ENCODE measurements around the gene RXFP4.

DNA sequence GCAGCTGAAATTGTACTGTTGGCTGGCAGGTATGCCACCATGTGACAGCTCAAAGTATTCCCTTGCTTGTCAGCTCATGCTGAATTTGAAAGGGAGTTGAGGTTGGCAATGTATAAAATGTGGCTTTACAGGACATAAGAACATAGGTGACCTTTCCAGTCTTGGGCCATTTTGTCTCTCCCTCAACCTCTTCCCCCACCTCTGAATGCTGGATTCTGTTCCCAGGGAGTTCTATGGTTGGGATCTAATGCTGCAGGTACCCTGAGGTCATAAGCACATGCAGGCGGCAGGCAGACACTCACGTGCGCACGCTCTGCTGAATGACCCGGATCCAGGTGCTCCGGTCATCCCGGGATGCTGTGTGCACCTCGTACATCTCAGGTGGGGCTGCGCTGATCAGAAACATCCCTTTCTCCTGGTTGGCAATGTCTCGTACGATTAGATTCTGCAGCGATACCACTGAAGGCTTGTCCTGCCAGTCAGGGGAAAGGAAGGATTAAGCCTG is 16.0 kb downstream of the RXFP4 start:
- TF ChIP-seq, protein P1, sequence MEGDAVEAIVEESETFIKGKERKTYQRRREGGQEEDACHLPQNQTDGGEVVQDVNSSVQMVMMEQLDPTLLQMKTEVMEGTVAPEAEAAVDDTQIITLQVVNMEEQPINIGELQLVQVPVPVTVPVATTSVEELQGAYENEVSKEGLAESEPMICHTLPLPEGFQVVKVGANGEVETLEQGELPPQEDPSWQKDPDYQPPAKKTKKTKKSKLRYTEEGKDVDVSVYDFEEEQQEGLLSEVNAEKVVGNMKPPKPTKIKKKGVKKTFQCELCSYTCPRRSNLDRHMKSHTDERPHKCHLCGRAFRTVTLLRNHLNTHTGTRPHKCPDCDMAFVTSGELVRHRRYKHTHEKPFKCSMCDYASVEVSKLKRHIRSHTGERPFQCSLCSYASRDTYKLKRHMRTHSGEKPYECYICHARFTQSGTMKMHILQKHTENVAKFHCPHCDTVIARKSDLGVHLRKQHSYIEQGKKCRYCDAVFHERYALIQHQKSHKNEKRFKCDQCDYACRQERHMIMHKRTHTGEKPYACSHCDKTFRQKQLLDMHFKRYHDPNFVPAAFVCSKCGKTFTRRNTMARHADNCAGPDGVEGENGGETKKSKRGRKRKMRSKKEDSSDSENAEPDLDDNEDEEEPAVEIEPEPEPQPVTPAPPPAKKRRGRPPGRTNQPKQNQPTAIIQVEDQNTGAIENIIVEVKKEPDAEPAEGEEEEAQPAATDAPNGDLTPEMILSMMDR (IDR thresholded peaks at IDR 0.05; ENCODE audit: insufficient read depth, low read length, poor library complexity, severe bottlenecking): no peak
- no peak for TF ChIP-seq EZH2phosphoT487 (conservative IDR thresholded peaks at IDR 0.05; ENCODE audit: low read length)

All from SU-DHL-6 (cell line).